GM12878 (cell line): ENCODE measurements around the gene CLDN7. TPM values are rescaled to one million over a fixed set of nuclear protein-coding genes. Genes with fewer than 3 reads are reported as not detected.
A peak's percentile ranks its signal among the peaks of the same experiment; 100 is the strongest.

Experiments
- ATAC-seq: fragments of 200-7000 bp; cut with Tn5 transposase; 3 replicates; pipeline ENCODE4 v1.9.1; 2020; ENCODE audit warnings: mild to moderate bottlenecking, moderate library complexity
- BruUV-seq: library from RNA; stranded (reverse); fragments of 400-500 nt; replicated peaks from 2 replicates; lab custom pipeline; 2021; lab: Mats Ljungman, UMichigan
- CTCF ChIA-PET: fragments of 300-600 bp; sonication (Branson Sonifier 250); formaldehyde crosslinking; extraction: SDS; loops from one replicate; lab custom pipeline; 2021; ENCODE audit warnings: inconsistent platforms; lab: Yijun Ruan, JAX
- POLR2A ChIA-PET: fragments of 350-600 bp; formaldehyde crosslinking; extraction: SDS; loops from one replicate; lab custom pipeline; 2021; ENCODE audit warnings: inconsistent platforms; lab: Charles Lee
- RAD21 ChIA-PET: fragments of 300-600 bp; sonication (Branson Sonifier 250); formaldehyde crosslinking; loops from one replicate; lab custom pipeline; 2023; ENCODE audit warnings: antibody characterized with exemption; ENCODE audit not compliant: unreplicated experiment; lab: Charles Lee
- SMC1A ChIA-PET: fragments of 300-600 bp; sonication (Branson Sonifier 250); formaldehyde crosslinking; loops from one replicate; lab custom pipeline; 2023; ENCODE audit not compliant: unreplicated experiment, uncharacterized antibody; lab: Charles Lee
- DNase-seq: peaks from one replicate; pipeline ENCODE4 v3.0.0-alpha.2; 2011; ENCODE audit warnings: low read depth, low spot score
- FAIRE-seq: peaks from 3 replicates; lab custom pipeline; 2011; peaks lifted over from hg19 to GRCh38; lab: Jason Lieb, UNC
- H2AFZ ChIP-seq: 2 replicates; pipeline ENCODE4 v1.6.0; 2011; ENCODE audit warnings: low read depth, low read length, control low read depth; ENCODE audit not compliant: control insufficient read depth
- H3K27ac ChIP-seq: 2 replicates; pipeline ENCODE4 v1.5.1; 2011; ENCODE audit warnings: control low read depth; ENCODE audit not compliant: control insufficient read depth, insufficient read depth
- H3K27me3 ChIP-seq, 2 experiments: replicated peaks in 1 of 2; 2 replicates each; pipeline versions ENCODE4 v1.6.0 to v1.6.1; 2011; ENCODE audit warnings: low read length in 1 of 2; ENCODE audit not compliant: control insufficient read depth in 2 of 2, insufficient read depth in 2 of 2
- H3K36me3 ChIP-seq, 2 experiments: 2 replicates each; pipeline ENCODE4 v1.5.1; 2011; ENCODE audit warnings: low read length in 1 of 2; ENCODE audit not compliant: control insufficient read depth in 2 of 2, insufficient read depth in 2 of 2
- H3K4me1 ChIP-seq: 2 replicates; pipeline ENCODE4 v1.6.1; 2011; ENCODE audit warnings: mild to moderate bottlenecking, low read length, moderate library complexity, mixed read lengths; ENCODE audit not compliant: control insufficient read depth, insufficient read depth
- H3K4me2 ChIP-seq: 2 replicates; pipeline ENCODE4 v1.6.0; 2011; ENCODE audit warnings: control low read depth; ENCODE audit not compliant: control insufficient read depth, insufficient read depth
- H3K4me3 ChIP-seq: fragments of 200-600 bp; sonication (generic); 2 replicates; pipeline ENCODE4 v1.5.1; 2016
- H3K79me2 ChIP-seq: 2 replicates; pipeline ENCODE4 v1.6.0; 2011; ENCODE audit warnings: low read length; ENCODE audit not compliant: control insufficient read depth, insufficient read depth
- H3K9ac ChIP-seq: 2 replicates; pipeline ENCODE4 v1.8.0; 2011; ENCODE audit warnings: low read length, control low read depth, mixed read lengths; ENCODE audit not compliant: control insufficient read depth, insufficient read depth
- H3K9me3 ChIP-seq: replicated peaks from 3 replicates; pipeline ENCODE4 v1.5.1; 2011; ENCODE audit warnings: mild to moderate bottlenecking, low read length; ENCODE audit not compliant: control insufficient read depth, insufficient read depth
- H4K20me1 ChIP-seq: 2 replicates; pipeline ENCODE4 v1.6.0; 2011; ENCODE audit not compliant: control insufficient read depth, insufficient read depth
- CHD2 ChIP-seq: IDR thresholded peaks from 2 replicates; pipeline ENCODE4 v1.6.1; 2011; ENCODE audit warnings: low read depth, low read length, improper control_type of control experiment, borderline replicate concordance
- CTCF ChIP-seq, 3 experiments: IDR thresholded peaks in 2 of 3; conservative IDR thresholded peaks in 1 of 3; 2 replicates each; pipeline ENCODE4 v1.5.1; 2011; ENCODE audit warnings: low read depth in 3 of 3, low read length in 3 of 3, mild to moderate bottlenecking in 3 of 3, control low read depth in 2 of 3, moderate library complexity in 2 of 3, inconsistent platforms in 1 of 3, mixed read lengths in 1 of 3; ENCODE audit not compliant: control insufficient read depth in 2 of 3, insufficient read depth in 1 of 3; ENCODE audit errors: extremely low read depth in 1 of 3
- GABPA ChIP-seq: IDR thresholded peaks from 2 replicates; pipeline ENCODE4 v1.6.1; 2014; ENCODE audit warnings: antibody characterized with exemption, low read depth, mild to moderate bottlenecking, inconsistent platforms
- IRF5 ChIP-seq: fragments of 450-650 bp; IDR thresholded peaks from 2 replicates; pipeline ENCODE4 v1.6.1; 2017; ENCODE audit warnings: borderline replicate concordance
- KLF5 ChIP-seq: fragments of 450-650 bp; IDR thresholded peaks from 2 replicates; pipeline ENCODE4 v1.6.1; 2014; ENCODE audit warnings: mild to moderate bottlenecking; ENCODE audit not compliant: partially characterized antibody
- NR2F1 ChIP-seq: fragments of 450-650 bp; conservative IDR thresholded peaks from 2 replicates; pipeline ENCODE4 v1.6.1; 2017; ENCODE audit warnings: mild to moderate bottlenecking
- PAX5 ChIP-seq: IDR thresholded peaks from 2 replicates; pipeline ENCODE4 v1.6.1; 2011; ENCODE audit warnings: low read depth, low read length, borderline replicate concordance
- PML ChIP-seq: IDR thresholded peaks from 2 replicates; pipeline ENCODE4 v1.6.1; 2012; ENCODE audit warnings: low read length, inconsistent platforms
- SIX5 ChIP-seq: IDR thresholded peaks from 2 replicates; pipeline ENCODE4 v1.6.1; 2011; ENCODE audit warnings: mild to moderate bottlenecking, low read depth, low read length, moderate library complexity; ENCODE audit not compliant: severe bottlenecking
- TCF12 ChIP-seq: IDR thresholded peaks from 2 replicates; pipeline ENCODE4 v1.6.1; 2011; ENCODE audit warnings: low read depth, mild to moderate bottlenecking, low read length
- ZBTB40 ChIP-seq: fragments of 450-650 bp; IDR thresholded peaks from 2 replicates; pipeline ENCODE4 v1.6.1; 2016; ENCODE audit warnings: mild to moderate bottlenecking, moderate library complexity, borderline replicate concordance
- whole genome bisulfite sequencing: methylation state at CpG from one replicate; pipeline ENCODE4 v1.1.6; 2016; ENCODE audit warnings: low lambda C conversion rate; ENCODE audit not compliant: insufficient replicate concordance, insufficient coverage; ENCODE audit errors: missing lambda C conversion rate; 5-methylcytosine and 5-hydroxymethylcytosine counted together
- in situ Hi-C: fragments of 300-500 bp; cut with MboI; formaldehyde crosslinking; loops from 9 replicates; pipeline ENCODE4 v1.14.3; 2018; ENCODE audit warnings: mixed read lengths
- intact Hi-C: fragments of 100-400 bp; cut with micrococcal nuclease; formaldehyde crosslinking; loops from one replicate; pipeline ENCODE4 v1.14.2; 2022; ENCODE audit not compliant: unreplicated experiment
- polyA plus RNA-seq, 11 experiments: library from polyadenylated mRNA; depleted of rRNA in 4 of 11; unstranded in 6 of 11; stranded (reverse) in 5 of 11; fragments of >200 nt; fragmentation: Nextera tagmentation in 4 of 11; fragmentation: Illumina TruSeq in 1 of 11; extraction: Ambion mirVana in 4 of 11; extraction: Trizol in 1 of 11; gene quantifications; 1 replicate in 1 of 11; 2 replicates in 10 of 11; pipeline versions ENCODE4 v1.2.1 to v1.2.3, GENCODE V29; 2011 to 2016; ENCODE audit warnings: inconsistent platforms in 2 of 11, missing spikeins in 2 of 11, low read depth in 1 of 11
- total RNA-seq, 4 experiments: library from RNA; depleted of rRNA in 3 of 4; stranded (reverse); fragments of >200 nt in 3 of 4; fragmentation: Illumina TruSeq in 1 of 4; extraction: Trizol in 1 of 4; gene quantifications; 2 replicates each; pipeline versions ENCODE4 v1.2.1 to v1.2.3, GENCODE V29; 2013 to 2021

Gene CLDN7
- total and polyA plus RNA-seq, 10 of the 15 experiments (the other 5 are each of a cell fraction or from before 2014, with no cell fraction given): 0.19 to 1.3 (median 0.36) TPM; not detected in 5

GRCh38 chr17:7252176-7253043 lies 9.9 kb downstream of the CLDN7 start, which contains the start of gene ELP5 (continued):
- TF ChIP-seq CTCF (IDR thresholded peaks at IDR 0.05 in 2 of 3, conservative IDR thresholded peaks at IDR 0.05 in 1 of 3; ENCODE audit: control insufficient read depth in 2 of 3, extremely low read depth in 1 of 3, insufficient read depth in 1 of 3, low read depth in 3 of 3, low read length in 3 of 3) (peak; percentile 11 to 42 (median 37); a peak in 3 of 6 replicates), KLF5 (peak; percentile 81), NR2F1 (peak; percentile 85), IRF5 (no peak)

GRCh38 chr17:7251661-7252175 lies 10.6 kb downstream of the CLDN7 start, which contains the start of gene CTDNEP1:
TSS of gene CTDNEP1 (minus strand) at chr17:7251734. CDS start at chr17:7251296, 438 bp downstream.
- peak within 1 kb of the TSS; percentile 99 for H3K27ac ChIP-seq
- H3K79me2 ChIP-seq: peaks cover 56% of the 10 kb centered on the region
- H3K4me2 ChIP-seq: peak within 1 kb of the TSS; percentile 89
- H3K9me3 ChIP-seq: no peaks in the 10 kb centered on the region
- ATAC-seq: peak; percentile 93
- FAIRE-seq: peak; percentile 99
- no peaks in the 10 kb centered on the region for H4K20me1 ChIP-seq
- ChIA-PET POLR2A (interaction anchor here (0.6 to 4.4 kb wide), 3 partner anchors 12 to 229 kb away, joined by 3 to 99 read pairs (median 29); partner anchors contain the start of genes ACADVL, DLG4, GABARAP and PHF23), RAD21 (interaction anchor here (1.6 to 2.0 kb wide), 3 partner anchors 10 to 31 kb away, joined by 5 to 11 read pairs (median 11); partner anchors contain the start of genes ACADVL, DLG4 and GABARAP), CTCF (no interaction called here), SMC1A (interaction anchor here (0.9 to 3.6 kb wide), 3 partner anchors 10 to 84 kb away, joined by 3 to 26 read pairs (median 4); partner anchors contain the start of genes ACAP1, GABARAP and PHF23)
- H3K4me3 ChIP-seq: peak within 1 kb of the TSS; percentile 90
- BruUV-seq: no TSS peak
- peak within 1 kb of the TSS; percentile 87 for H2AFZ ChIP-seq
- H3K4me1 ChIP-seq: peaks cover 10% of the 10 kb centered on the region
- intact Hi-C loops: loop anchor here (2.0 kb wide), 1 partner anchor 37 kb away; no protein-coding TSS in a partner anchor
- no peaks in the 10 kb centered on the region for H3K27me3 ChIP-seq
- H3K9ac ChIP-seq: peak within 1 kb of the TSS; percentile 98
- WGBS: 1% methylated on average over 28 of the region's 41 CpGs
- in situ Hi-C loops: no loop called here
- peaks cover 4 to 14% of the 10 kb centered on the region in 2 experiments; a peak in 3 of 4 replicates for H3K36me3 ChIP-seq
- DNase-seq: peak; percentile 98
- TF ChIP-seq GABPA: peak; percentile 93
- TF ChIP-seq PML: no peak
- peak; percentile 31 for TF ChIP-seq SIX5
- peak; percentile 47; the same call in 1 of the 2 replicates for TF ChIP-seq CHD2
- TF ChIP-seq ZBTB40: peak; percentile 93
- peak; percentile 68; the same call in 1 of the 2 replicates for TF ChIP-seq TCF12
- TF ChIP-seq PAX5: peak; percentile 33; the same call in 1 of the 2 replicates
